GM12878 (cell line): ENCODE data around the gene DHX40. TPM values are rescaled to one million over a fixed set of nuclear protein-coding genes. Genes with fewer than 3 reads are reported as not detected.

Experiments
- CBX3 ChIP-seq: fragments of 200-600 bp; sonication (generic); IDR thresholded peaks from 2 replicates; pipeline ENCODE4 v1.6.1; 2016; ENCODE audit warnings: low read depth, borderline replicate concordance
- FOS ChIP-seq: IDR thresholded peaks from 3 replicates; pipeline ENCODE4 v1.6.1; 2011; ENCODE audit warnings: borderline replicate concordance; ENCODE audit not compliant: insufficient read length; ENCODE audit errors: extremely low read depth
- HDAC6 ChIP-seq: fragments of 200-600 bp; sonication (generic); IDR thresholded peaks from one replicate; pipeline ENCODE4 v1.8.0; 2017; ENCODE audit warnings: antibody characterized with exemption; ENCODE audit not compliant: unreplicated experiment
- IKZF1 ChIP-seq: fragments of 450-650 bp; conservative IDR thresholded peaks from 2 replicates; pipeline ENCODE4 v1.6.1; 2017; ENCODE audit warnings: antibody characterized with exemption, mild to moderate bottlenecking
- IRF5 ChIP-seq: fragments of 450-650 bp; IDR thresholded peaks from 2 replicates; pipeline ENCODE4 v1.6.1; 2017; ENCODE audit warnings: borderline replicate concordance
- MTA2 ChIP-seq: fragments of 450-650 bp; IDR thresholded peaks from 2 replicates; pipeline ENCODE4 v1.6.1; 2016; ENCODE audit warnings: low read depth, mild to moderate bottlenecking, moderate library complexity
- MXI1 ChIP-seq: fragments of 150-350 bp; IDR thresholded peaks from 2 replicates; pipeline ENCODE4 v1.6.1; 2011; ENCODE audit warnings: low read depth, mild to moderate bottlenecking, inconsistent platforms, low read length, improper control_type of control experiment
- MYB ChIP-seq: fragments of 150-350 bp; IDR thresholded peaks from 2 replicates; pipeline ENCODE4 v1.6.1; 2014; ENCODE audit warnings: mild to moderate bottlenecking, low read depth, low read length, borderline replicate concordance
- NBN ChIP-seq: fragments of 450-650 bp; IDR thresholded peaks from 2 replicates; pipeline ENCODE4 v1.6.1; 2016
- NKRF ChIP-seq: fragments of 450-650 bp; conservative IDR thresholded peaks from 2 replicates; pipeline ENCODE4 v1.6.1; 2017; ENCODE audit warnings: mild to moderate bottlenecking, moderate library complexity
- NRF1 ChIP-seq: conservative IDR thresholded peaks from 2 replicates; pipeline ENCODE4 v1.6.1; 2011; ENCODE audit warnings: mild to moderate bottlenecking, low read depth, low read length, improper control_type of control experiment
- PML ChIP-seq: IDR thresholded peaks from 2 replicates; pipeline ENCODE4 v1.6.1; 2012; ENCODE audit warnings: low read length, inconsistent platforms
- POLR2AphosphoS2 ChIP-seq: IDR thresholded peaks from 2 replicates; pipeline ENCODE4 v1.6.1; 2011; ENCODE audit warnings: low read depth, mild to moderate bottlenecking, low read length, improper control_type of control experiment, moderate library complexity
- RAD21 ChIP-seq: IDR thresholded peaks from 2 replicates; pipeline ENCODE4 v1.6.1; 2011; ENCODE audit warnings: mild to moderate bottlenecking, low read depth, low read length, moderate library complexity; ENCODE audit not compliant: insufficient read depth
- RELA ChIP-seq: fragments of 450-650 bp; IDR thresholded peaks from 2 replicates; pipeline ENCODE4 v1.8.0; 2014; ENCODE audit warnings: borderline replicate concordance; ENCODE audit not compliant: partially characterized antibody
- SPI1 ChIP-seq: IDR thresholded peaks from 2 replicates; pipeline ENCODE4 v1.6.1; 2011; ENCODE audit warnings: low read depth, mild to moderate bottlenecking, low read length, moderate library complexity, borderline replicate concordance; ENCODE audit not compliant: insufficient read depth
- SREBF2 ChIP-seq: IDR thresholded peaks from 2 replicates; pipeline ENCODE4 v1.6.1; 2012; ENCODE audit warnings: mild to moderate bottlenecking, low read length
- STAT3 ChIP-seq: IDR thresholded peaks from 2 replicates; pipeline ENCODE4 v1.6.1; 2011; ENCODE audit warnings: low read depth, low read length, improper control_type of control experiment
- ZBED1 ChIP-seq: IDR thresholded peaks from 2 replicates; pipeline ENCODE4 v1.6.1; 2016; ENCODE audit warnings: borderline replicate concordance
- polyA plus RNA-seq, 11 experiments: library from polyadenylated mRNA; depleted of rRNA in 4 of 11; unstranded in 6 of 11; stranded (reverse) in 5 of 11; fragments of >200 nt; fragmentation: Nextera tagmentation in 4 of 11; fragmentation: Illumina TruSeq in 1 of 11; extraction: Ambion mirVana in 4 of 11; extraction: Trizol in 1 of 11; gene quantifications; 1 replicate in 1 of 11; 2 replicates in 10 of 11; pipeline versions ENCODE4 v1.2.1 to v1.2.3, GENCODE V29; 2011 to 2016; ENCODE audit warnings: inconsistent platforms in 2 of 11, missing spikeins in 2 of 11, low read depth in 1 of 11
- total RNA-seq, 4 experiments: library from RNA; depleted of rRNA in 3 of 4; stranded (reverse); fragments of >200 nt in 3 of 4; fragmentation: Illumina TruSeq in 1 of 4; extraction: Trizol in 1 of 4; gene quantifications; 2 replicates each; pipeline versions ENCODE4 v1.2.1 to v1.2.3, GENCODE V29; 2013 to 2021
- TF ChIP-seq, protein P1 (sequence below): fragments of 150-350 bp; IDR thresholded peaks from 2 replicates; pipeline ENCODE4 v1.6.1; 2016; ENCODE audit warnings: low read depth, low read length
- TF ChIP-seq, protein P2 (sequence below): IDR thresholded peaks from 2 replicates; pipeline ENCODE4 v1.6.1; 2012; ENCODE audit warnings: low read depth, low read length, improper control_type of control experiment

Gene DHX40
- total and polyA plus RNA-seq, 10 of the 15 experiments (the other 5 are each of a cell fraction or from before 2014, with no cell fraction given) = 4.8 to 29.2 (median 12.0) TPM

GRCh38 chr17:59641799-59642484 lies 76.5 kb downstream of the DHX40 start (continued):
- TF ChIP-seq ZBED1 (no peak), HDAC6 (no peak), IKZF1 (peak; percentile 94), SREBF2 (no peak), NRF1 (no peak), STAT3 (0 out of 2 replicates have a peak, but pooled peaks have one; percentile 33), IRF5 (no peak), RAD21 (no peak), MTA2 (peak; percentile 72), MXI1 (peak; percentile 48; the same call in 1 of the 2 replicates), NKRF (no peak), CBX3 (no peak), MYB (no peak), PML (no peak), NBN (no peak), RELA (no peak), FOS (no peak), SPI1 (peak; percentile 86), POLR2AphosphoS2 (no peak)
- TF ChIP-seq, protein P1, sequence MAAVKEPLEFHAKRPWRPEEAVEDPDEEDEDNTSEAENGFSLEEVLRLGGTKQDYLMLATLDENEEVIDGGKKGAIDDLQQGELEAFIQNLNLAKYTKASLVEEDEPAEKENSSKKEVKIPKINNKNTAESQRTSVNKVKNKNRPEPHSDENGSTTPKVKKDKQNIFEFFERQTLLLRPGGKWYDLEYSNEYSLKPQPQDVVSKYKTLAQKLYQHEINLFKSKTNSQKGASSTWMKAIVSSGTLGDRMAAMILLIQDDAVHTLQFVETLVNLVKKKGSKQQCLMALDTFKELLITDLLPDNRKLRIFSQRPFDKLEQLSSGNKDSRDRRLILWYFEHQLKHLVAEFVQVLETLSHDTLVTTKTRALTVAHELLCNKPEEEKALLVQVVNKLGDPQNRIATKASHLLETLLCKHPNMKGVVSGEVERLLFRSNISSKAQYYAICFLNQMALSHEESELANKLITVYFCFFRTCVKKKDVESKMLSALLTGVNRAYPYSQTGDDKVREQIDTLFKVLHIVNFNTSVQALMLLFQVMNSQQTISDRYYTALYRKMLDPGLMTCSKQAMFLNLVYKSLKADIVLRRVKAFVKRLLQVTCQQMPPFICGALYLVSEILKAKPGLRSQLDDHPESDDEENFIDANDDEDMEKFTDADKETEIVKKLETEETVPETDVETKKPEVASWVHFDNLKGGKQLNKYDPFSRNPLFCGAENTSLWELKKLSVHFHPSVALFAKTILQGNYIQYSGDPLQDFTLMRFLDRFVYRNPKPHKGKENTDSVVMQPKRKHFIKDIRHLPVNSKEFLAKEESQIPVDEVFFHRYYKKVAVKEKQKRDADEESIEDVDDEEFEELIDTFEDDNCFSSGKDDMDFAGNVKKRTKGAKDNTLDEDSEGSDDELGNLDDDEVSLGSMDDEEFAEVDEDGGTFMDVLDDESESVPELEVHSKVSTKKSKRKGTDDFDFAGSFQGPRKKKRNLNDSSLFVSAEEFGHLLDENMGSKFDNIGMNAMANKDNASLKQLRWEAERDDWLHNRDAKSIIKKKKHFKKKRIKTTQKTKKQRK = no peak
- TF ChIP-seq, protein P2, sequence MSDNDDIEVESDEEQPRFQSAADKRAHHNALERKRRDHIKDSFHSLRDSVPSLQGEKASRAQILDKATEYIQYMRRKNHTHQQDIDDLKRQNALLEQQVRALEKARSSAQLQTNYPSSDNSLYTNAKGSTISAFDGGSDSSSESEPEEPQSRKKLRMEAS = no peak
